HepG2 (cell line): ENCODE measurements around the gene KDM6B. TPM values are rescaled to one million over a fixed set of nuclear protein-coding genes. Genes with fewer than 3 reads are reported as not detected.

ENCODE experiments used
- ATAC-seq: fragments of 200-7000 bp; cut with Tn5 transposase; 3 replicates; pipeline ENCODE4 v1.9.1; 2020; ENCODE audit warnings: mild to moderate bottlenecking, moderate library complexity
- BruUV-seq: library from RNA; stranded (reverse); fragments of 400-500 nt; replicated peaks from 2 replicates; lab custom pipeline; 2021; lab: Mats Ljungman, UMichigan
- CTCF ChIA-PET: fragments of 300-600 bp; formaldehyde crosslinking; extraction: SDS; loops from one replicate; lab custom pipeline; 2021; ENCODE audit warnings: low total read pairs, inconsistent platforms, low intra/inter-chr PET ratio; lab: Yijun Ruan, JAX
- POLR2A ChIA-PET: fragments of 350-600 bp; sonication (Branson Sonifier 250); formaldehyde crosslinking; loops from one replicate; lab custom pipeline; 2020; ENCODE audit warnings: antibody characterized with exemption, inconsistent platforms; lab: Yijun Ruan, JAX
- DNase-seq: peaks from one replicate; pipeline ENCODE4 v3.0.0-alpha.2; 2015; ENCODE audit warnings: low spot score
- FAIRE-seq: peaks from 3 replicates; lab custom pipeline; 2011; peaks lifted over from hg19 to GRCh38; lab: Jason Lieb, UNC
- H2AFZ ChIP-seq: one replicate; pipeline ENCODE4 v1.6.1; 2011; ENCODE audit warnings: low read length, inconsistent platforms
- H3K27ac ChIP-seq: fragments of 300-600 bp; 3 replicates; pipeline ENCODE4 v1.8.0; 2011; ENCODE audit warnings: mixed run types, mild to moderate bottlenecking, mixed read lengths, low read length, inconsistent platforms; ENCODE audit not compliant: insufficient read depth; ENCODE audit errors: extremely low read length
- H3K27me3 ChIP-seq, 2 experiments: fragments of 200-600 bp in 1 of 2; 2 replicates in 1 of 2; 3 replicates in 1 of 2; pipeline versions ENCODE4 v1.6.0 to v1.8.0; 2011; ENCODE audit warnings: low read length in 2 of 2, mild to moderate bottlenecking in 2 of 2, moderate library complexity in 2 of 2, inconsistent platforms in 1 of 2; ENCODE audit not compliant: insufficient read depth in 2 of 2, control insufficient read depth in 1 of 2
- H3K36me3 ChIP-seq, 2 experiments: fragments of 200-600 bp in 1 of 2; replicated peaks in 1 of 2; 2 replicates in 1 of 2; 3 replicates in 1 of 2; pipeline versions ENCODE4 v1.5.1 to v1.8.0; 2011; ENCODE audit warnings: low read length in 2 of 2, inconsistent platforms in 1 of 2; ENCODE audit not compliant: insufficient read depth in 2 of 2, control insufficient read depth in 1 of 2
- H3K4me1 ChIP-seq: 2 replicates; pipeline ENCODE4 v1.5.1; 2012; ENCODE audit warnings: low read length, inconsistent platforms; ENCODE audit not compliant: insufficient read depth
- H3K4me2 ChIP-seq: 2 replicates; pipeline ENCODE4 v1.6.0; 2011; ENCODE audit warnings: low read depth, low read length, inconsistent platforms
- H3K4me3 ChIP-seq, 3 experiments: fragments of 200-600 bp in 1 of 3; sonication (generic), shearing (Covaris generic) in 1 of 3; replicated peaks in 1 of 3; 2 replicates each; pipeline ENCODE4 v1.5.1; 2011 to 2016; ENCODE audit warnings: low read length in 3 of 3, inconsistent platforms in 2 of 3, low read depth in 2 of 3, mild to moderate bottlenecking in 2 of 3, control low read depth in 1 of 3, mixed read lengths in 1 of 3; ENCODE audit not compliant: insufficient read depth in 1 of 3
- H3K79me2 ChIP-seq: one replicate; pipeline ENCODE4 v1.6.1; 2011; ENCODE audit warnings: low read length, inconsistent platforms; ENCODE audit not compliant: insufficient read depth
- H3K9ac ChIP-seq: 2 replicates; pipeline ENCODE4 v1.6.0; 2011; ENCODE audit warnings: mild to moderate bottlenecking, low read depth, low read length, inconsistent platforms; ENCODE audit not compliant: insufficient read depth
- H3K9me3 ChIP-seq: 2 replicates; pipeline ENCODE4 v1.5.1; 2012; ENCODE audit warnings: mild to moderate bottlenecking, low read length
- H4K20me1 ChIP-seq: 2 replicates; pipeline ENCODE4 v1.6.0; 2011; ENCODE audit warnings: inconsistent platforms, mild to moderate bottlenecking, low read length, moderate library complexity; ENCODE audit not compliant: insufficient read depth
- BRD4 ChIP-seq: sonication (generic); formaldehyde crosslinking; IDR thresholded peaks from 2 replicates; pipeline ENCODE4 v1.4.0; 2020; ENCODE audit warnings: missing genetic modification reagents
- CEBPB ChIP-seq: IDR thresholded peaks from 2 replicates; pipeline ENCODE4 v1.6.1; 2011; ENCODE audit warnings: low read depth, low read length, improper control_type of control experiment, borderline replicate concordance
- CHD2 ChIP-seq: IDR thresholded peaks from 2 replicates; pipeline ENCODE4 v1.6.1; 2011; ENCODE audit warnings: low read depth, low read length, improper control_type of control experiment
- DRAP1 ChIP-seq: IDR thresholded peaks from 2 replicates; pipeline ENCODE4 v1.6.1; 2016; ENCODE audit warnings: missing genetic modification reagents, missing compliant biosample characterization
- HIVEP1 ChIP-seq: sonication (generic); formaldehyde crosslinking; IDR thresholded peaks from 2 replicates; pipeline ENCODE4 v1.4.0; 2020; ENCODE audit warnings: mild to moderate bottlenecking, missing genetic modification reagents
- HMG20B ChIP-seq: conservative IDR thresholded peaks from 2 replicates; pipeline ENCODE4 v1.6.1; 2016; ENCODE audit warnings: missing genetic modification reagents, missing compliant biosample characterization
- HNF1A ChIP-seq, 2 experiments: sonication (generic) in 1 of 2; formaldehyde crosslinking in 1 of 2; IDR thresholded peaks; 2 replicates each; pipeline versions ENCODE4 v1.4.0 to v1.6.1; 2016 to 2020; ENCODE audit warnings: borderline replicate concordance in 1 of 2, low read depth in 1 of 2, mild to moderate bottlenecking in 1 of 2, missing genetic modification reagents in 1 of 2
- POLR2AphosphoS5 ChIP-seq: IDR thresholded peaks from 2 replicates; pipeline ENCODE4 v1.6.1; 2012; ENCODE audit warnings: low read depth, low read length
- SPEN ChIP-seq: sonication (generic); formaldehyde crosslinking; IDR thresholded peaks from 2 replicates; pipeline ENCODE4 v1.5.1; 2020; ENCODE audit warnings: low read depth, mild to moderate bottlenecking, missing genetic modification reagents
- ZNF296 ChIP-seq: sonication (generic); formaldehyde crosslinking; conservative IDR thresholded peaks from 2 replicates; pipeline ENCODE4 v1.5.0; 2020; ENCODE audit warnings: mild to moderate bottlenecking, missing genetic modification reagents
- ZNF543 ChIP-seq: sonication (generic); formaldehyde crosslinking; IDR thresholded peaks from 2 replicates; pipeline ENCODE4 v1.4.0; 2020; ENCODE audit warnings: mild to moderate bottlenecking, missing genetic modification reagents
- ZNF724P ChIP-seq: sonication (generic); formaldehyde crosslinking; IDR thresholded peaks from 2 replicates; pipeline ENCODE4 v1.8.0; 2022; ENCODE audit warnings: missing genetic modification reagents, borderline replicate concordance
- ZNF777 ChIP-seq: sonication (generic); formaldehyde crosslinking; IDR thresholded peaks from 2 replicates; pipeline ENCODE4 v1.4.0; 2020; ENCODE audit warnings: missing genetic modification reagents
- WGBS: methylation state at CpG from one replicate; pipeline ENCODE4 v1.1.6; 2017; ENCODE audit warnings: low lambda C conversion rate; 5-methylcytosine and 5-hydroxymethylcytosine counted together
- in situ Hi-C: cut with HindIII; loops from 2 replicates; pipeline ENCODE4 v1.10.0; 2017; ENCODE audit warnings: low pct_unique_long_range_greater_than_20kb; ENCODE audit not compliant: extremely low pct_ligation_motif_present
- intact Hi-C: fragments of 100-400 bp; cut with micrococcal nuclease; formaldehyde crosslinking; loops from one replicate; pipeline ENCODE4 v1.10.0; 2022; ENCODE audit not compliant: unreplicated experiment
- polyA plus RNA-seq, 8 experiments: library from polyadenylated mRNA; depleted of rRNA in 3 of 8; stranded (reverse) in 7 of 8; unstranded in 1 of 8; fragments of >200 nt; fragmentation: Illumina TruSeq in 4 of 8; extraction: Trizol in 4 of 8; gene quantifications; 2 replicates each; pipeline versions ENCODE4 v1.2.1 to v1.2.3, GENCODE V29; 2011 to 2016; ENCODE audit warnings: low read depth in 4 of 8, missing spikeins in 1 of 8, mixed read lengths in 1 of 8; ENCODE audit not compliant: insufficient read depth in 1 of 8
- total RNA-seq, 5 experiments: library from RNA; depleted of rRNA; stranded (reverse); fragments of >200 nt; fragmentation: Illumina TruSeq; extraction: Trizol; gene quantifications; 2 replicates each; pipeline ENCODE4 v1.2.3, GENCODE V29; 2016; ENCODE audit warnings: low read depth in 1 of 5
- TF ChIP-seq, protein P1 (sequence below): sonication (generic); formaldehyde crosslinking; conservative IDR thresholded peaks from 2 replicates; pipeline ENCODE4 v1.4.0; 2020; ENCODE audit warnings: missing genetic modification reagents
- TF ChIP-seq, protein P2 (sequence below): sonication (generic); formaldehyde crosslinking; IDR thresholded peaks from 2 replicates; pipeline ENCODE4 v1.5.0; 2020; ENCODE audit warnings: missing genetic modification reagents, mild to moderate bottlenecking, borderline replicate concordance

Gene KDM6B
- total and polyA plus RNA-seq, 2 of the 13 experiments (the other 11 are each of a cell fraction or from before 2014, with no cell fraction given): 1.3 to 2.1 TPM

GRCh38 chr17:7835814-7836595 lies 2.0 kb downstream of the KDM6B start:
- Histone ChIP-seq H3K27me3 (peaks cover 3 to 10% of the 10 kb centered on the region in 2 experiments; a peak in 3 of 5 replicates), H2AFZ (no peak overlapping the region), H3K36me3 (0 out of 5 replicates have a peak, but pooled peaks cover 0 to 5% of the 10 kb centered on the region in 2 experiments), H3K9me3 (no peaks in the 10 kb centered on the region), H3K27ac (peak overlapping the region; percentile 92), H3K4me2 (peak overlapping the region; percentile 71), H3K79me2 (peaks cover 24% of the 10 kb centered on the region), H3K9ac (peak overlapping the region; percentile 89), H3K4me1 (peaks cover 63% of the 10 kb centered on the region), H4K20me1 (peaks cover 4% of the 10 kb centered on the region; the same call in 1 of the 2 replicates), H3K4me3 (peak overlapping the region; percentile 84 to 93 (median 92))
- ATAC-seq (peak; percentile 30), DNase-seq (peak; percentile 64), FAIRE-seq (no peak)
- intact Hi-C loops (loop anchor here (2.0 kb wide), 1 partner anchor 21 kb away; the partner anchor contains the start of gene NAA38), in situ Hi-C loops (no loop called here)
- ChIA-PET POLR2A (interaction anchor here (0.7 to 8.2 kb wide), 8 partner anchors 8 to 252 kb away, joined by 3 to 159 read pairs (median 6); partner anchors contain the start of genes CHD3, CNTROB, CYB5D1 and MPDU1), CTCF (interaction anchor here (1.1 kb wide), 1 partner anchor 16 kb away, joined by 6 read pairs; no protein-coding TSS in a partner anchor)
- 1% methylated on average over 32 of the region's 61 CpGs for WGBS
- TSS peak; percentile 90 for BruUV-seq
- peak; percentile 90 for TF ChIP-seq DRAP1 (CRISPR knock-in tag)
- TF ChIP-seq, protein P1, sequence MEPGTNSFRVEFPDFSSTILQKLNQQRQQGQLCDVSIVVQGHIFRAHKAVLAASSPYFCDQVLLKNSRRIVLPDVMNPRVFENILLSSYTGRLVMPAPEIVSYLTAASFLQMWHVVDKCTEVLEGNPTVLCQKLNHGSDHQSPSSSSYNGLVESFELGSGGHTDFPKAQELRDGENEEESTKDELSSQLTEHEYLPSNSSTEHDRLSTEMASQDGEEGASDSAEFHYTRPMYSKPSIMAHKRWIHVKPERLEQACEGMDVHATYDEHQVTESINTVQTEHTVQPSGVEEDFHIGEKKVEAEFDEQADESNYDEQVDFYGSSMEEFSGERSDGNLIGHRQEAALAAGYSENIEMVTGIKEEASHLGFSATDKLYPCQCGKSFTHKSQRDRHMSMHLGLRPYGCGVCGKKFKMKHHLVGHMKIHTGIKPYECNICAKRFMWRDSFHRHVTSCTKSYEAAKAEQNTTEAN (CRISPR knock-in tag): no peak
- no peak for TF ChIP-seq ZNF724P (CRISPR knock-in tag)
- peak; percentile 71 for TF ChIP-seq POLR2AphosphoS5
- no peak for TF ChIP-seq SPEN (CRISPR knock-in tag)
- TF ChIP-seq CHD2: no peak
- TF ChIP-seq CEBPB: no peak
- no peak for TF ChIP-seq BRD4 (CRISPR knock-in tag)
- TF ChIP-seq HMG20B (CRISPR knock-in tag): no peak
- TF ChIP-seq HIVEP1 (CRISPR knock-in tag): no peak
- no peak for TF ChIP-seq HNF1A (IDR thresholded peaks at IDR 0.05; ENCODE audit: low read depth)
- TF ChIP-seq HNF1A (CRISPR knock-in tag; IDR thresholded peaks at IDR 0.05; ENCODE audit: borderline replicate concordance): no peak
- peak; percentile 59; the same call in 1 of the 2 replicates for TF ChIP-seq ZNF543
- TF ChIP-seq ZNF777 (CRISPR knock-in tag): no peak; the same call in 1 of the 2 replicates
- TF ChIP-seq, protein P2, sequence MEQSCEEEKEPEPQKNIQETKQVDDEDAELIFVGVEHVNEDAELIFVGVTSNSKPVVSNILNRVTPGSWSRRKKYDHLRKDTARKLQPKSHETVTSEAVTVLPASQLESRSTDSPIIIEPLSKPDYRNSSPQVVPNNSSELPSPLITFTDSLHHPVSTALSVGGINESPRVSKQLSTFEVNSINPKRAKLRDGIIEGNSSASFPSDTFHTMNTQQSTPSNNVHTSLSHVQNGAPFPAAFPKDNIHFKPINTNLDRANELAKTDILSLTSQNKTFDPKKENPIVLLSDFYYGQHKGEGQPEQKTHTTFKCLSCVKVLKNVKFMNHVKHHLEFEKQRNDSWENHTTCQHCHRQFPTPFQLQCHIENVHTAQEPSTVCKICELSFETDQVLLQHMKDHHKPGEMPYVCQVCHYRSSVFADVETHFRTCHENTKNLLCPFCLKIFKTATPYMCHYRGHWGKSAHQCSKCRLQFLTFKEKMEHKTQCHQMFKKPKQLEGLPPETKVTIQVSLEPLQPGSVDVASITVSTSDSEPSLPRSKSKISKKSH (CRISPR knock-in tag): no peak
- no peak for TF ChIP-seq ZNF296 (CRISPR knock-in tag)
